ENCODE measurements around the gene ABCA2.
"Not testable (repeated sequence)": the region's sequence is repeated elsewhere in the genome, so short reads cannot be mapped to it uniquely, and the experiment has no call there.

ABCA2 gene

GRCh38 chr9:137034709-137035506, 6.9 kb upstream of the ABCA2 start:
- TF ChIP-seq CTCF (IDR thresholded peaks at IDR 0.05), result peak; percentile 90
- Histone ChIP-seq H3K4me3 (peak overlapping the region; percentile 30), H3K27ac (peak overlapping the region in 1 of 2 donors; percentile 30)
- no peak for DNase-seq (ENCODE audit: low spot score)

- Histone ChIP-seq H3K27ac (peak overlapping the region in 1 of 2 donors; percentile 30), H3K4me3 (peak overlapping the region; percentile 53)
- DNase-seq (ENCODE audit: low spot score), result no peak
- no peak for TF ChIP-seq CTCF (IDR thresholded peaks at IDR 0.05)
These were observed 6.1 kb upstream of the ABCA2 start for GRCh38 chr9:137034039-137034708.

- not testable (repeated sequence) for DNase-seq (ENCODE audit: low spot score)
- Histone ChIP-seq H3K27ac (peak overlapping the region in 1 of 2 donors; percentile 30), H3K4me3 (peak overlapping the region; percentile 53)
These were observed 5.4 kb upstream of the ABCA2 start for GRCh38 chr9:137033481-137033880.

GRCh38 chr9:137032858-137033257, 4.8 kb upstream of the ABCA2 start:
- DNase-seq (ENCODE audit: low spot score), result no peak
- peak overlapping the region; percentile 45 for H3K4me3 ChIP-seq
- TF ChIP-seq CTCF (IDR thresholded peaks at IDR 0.05), result no peak
- H3K27ac ChIP-seq, result peak overlapping the region in 1 of 2 donors; percentile 74

- peak within 1 kb of the TSS in 1 of 2 donors; percentile 74 for H3K27ac ChIP-seq
These were observed 4.0 kb upstream of the ABCA2 start, which contains the start of gene FUT7 for GRCh38 chr9:137031904-137032640. Gene FUT7 (minus strand): TSS chr9:137032088. CDS start chr9:137031991, 97 bp downstream.

GRCh38 chr9:137030538-137031527, 2.8 kb upstream of the ABCA2 start:
- Histone ChIP-seq H3K27ac (peak overlapping the region in 1 of 2 donors; percentile 74), H3K4me3 (no peak overlapping the region)
- no peak for TF ChIP-seq CTCF (IDR thresholded peaks at IDR 0.05)
- DNase-seq (ENCODE audit: low spot score), result no peak

More at GRCh38 chr9:137031904-137032640, 4.0 kb upstream of the ABCA2 start, which contains the start of gene FUT7:
- peak within 1 kb of the TSS; percentile 45 for H3K4me3 ChIP-seq
- DNase-seq (ENCODE audit: low spot score), result no peak
- no peak for TF ChIP-seq CTCF (IDR thresholded peaks at IDR 0.05)
